Smooth muscle cell (in vitro differentiated cells): ENCODE data around the gene IL16. TPM values are rescaled to one million over a fixed set of nuclear protein-coding genes. Genes with fewer than 3 reads are reported as not detected.

Experiments used
- DNase-seq: peaks from one replicate; lab custom pipeline; 2025; ENCODE audit not compliant: unreplicated experiment; lab: John Stamatoyannopoulos, UW
- H2AFZ ChIP-seq: fragments of 200-600 bp; sonication (generic); 2 replicates; pipeline ENCODE4 v1.6.0; 2016; ENCODE audit warnings: antibody characterized with exemption, low read depth, mild to moderate bottlenecking
- H3F3A ChIP-seq: fragments of 200-600 bp; sonication (generic); 2 replicates; pipeline ENCODE4 v1.6.0; 2017; ENCODE audit warnings: antibody characterized with exemption, low read depth
- H3K27ac ChIP-seq: fragments of 200-600 bp; sonication (generic); 2 replicates; pipeline ENCODE4 v1.5.1; 2016; ENCODE audit warnings: low read depth, mild to moderate bottlenecking
- H3K27me3 ChIP-seq: fragments of 200-600 bp; sonication (generic); 2 replicates; pipeline ENCODE4 v1.6.1; 2016; ENCODE audit warnings: low read depth, mild to moderate bottlenecking
- H3K36me3 ChIP-seq: fragments of 200-600 bp; sonication (generic); 2 replicates; pipeline ENCODE4 v1.5.1; 2016; ENCODE audit warnings: low read depth
- H3K4me1 ChIP-seq: fragments of 200-600 bp; sonication (generic); 2 replicates; pipeline ENCODE4 v1.5.1; 2016; ENCODE audit warnings: low read depth
- H3K4me2 ChIP-seq: fragments of 200-600 bp; sonication (generic); 2 replicates; pipeline ENCODE4 v1.6.0; 2016; ENCODE audit warnings: mild to moderate bottlenecking
- H3K4me3 ChIP-seq: fragments of 200-600 bp; sonication (generic); 2 replicates; pipeline ENCODE4 v1.5.1; 2016; ENCODE audit warnings: mild to moderate bottlenecking
- H3K79me2 ChIP-seq: fragments of 200-600 bp; sonication (generic); 2 replicates; pipeline ENCODE4 v1.6.0; 2016; ENCODE audit warnings: low read depth, mild to moderate bottlenecking
- H3K9ac ChIP-seq: fragments of 200-600 bp; sonication (generic); 2 replicates; pipeline ENCODE4 v1.6.0; 2016; ENCODE audit warnings: low read depth
- H3K9me3 ChIP-seq: fragments of 200-600 bp; sonication (generic); replicated peaks from 2 replicates; pipeline ENCODE4 v1.5.1; 2016; ENCODE audit warnings: low read depth
- H4K20me1 ChIP-seq: fragments of 200-600 bp; sonication (generic); 2 replicates; pipeline ENCODE4 v1.6.0; 2016; ENCODE audit warnings: low read depth
- CTCF ChIP-seq: fragments of 200-600 bp; sonication (generic); IDR thresholded peaks from 2 replicates; pipeline ENCODE4 v1.5.1; 2017; ENCODE audit warnings: borderline replicate concordance, mild to moderate bottlenecking, antibody characterized with exemption; ENCODE audit not compliant: insufficient read depth, poor library complexity, severe bottlenecking
- WGBS: methylation state at CpG from one replicate; pipeline ENCODE4 v1.1.7; 2016; ENCODE audit warnings: low lambda C conversion rate; 5-methylcytosine and 5-hydroxymethylcytosine counted together
- polyA plus RNA-seq: library from polyadenylated mRNA; unstranded; fragments of >200 nt; fragmentation: Nextera tagmentation; extraction: Ambion mirVana; gene quantifications from 2 replicates; pipeline ENCODE4 v1.2.1, GENCODE V29; 2016
- total RNA-seq: library from RNA; depleted of rRNA; stranded (reverse); fragments of >200 nt; gene quantifications from 2 replicates; pipeline ENCODE4 v1.2.3, GENCODE V29; 2014

IL16 gene
- total and polyA plus RNA-seq, 2 experiments from 2014 or later, result 1.3 to 1.4 TPM

- 93% methylated on average over 3 of the region's 3 CpGs for WGBS
- no peak overlapping the region for H3K4me2 ChIP-seq
- no peaks in the 10 kb centered on the region for H4K20me1 ChIP-seq
- no peak overlapping the region for H2AFZ ChIP-seq
- H3K27me3 ChIP-seq, result peaks cover 7% of the 10 kb centered on the region
- DNase-seq, result no peak
- H3K9me3 ChIP-seq, result no peaks in the 10 kb centered on the region
- no peak for TF ChIP-seq CTCF
- no peaks in the 10 kb centered on the region for H3F3A ChIP-seq
- no peaks in the 10 kb centered on the region for H3K79me2 ChIP-seq
- no peak overlapping the region for H3K27ac ChIP-seq
- no peaks in the 10 kb centered on the region for H3K36me3 ChIP-seq
- H3K4me1 ChIP-seq, result no peaks in the 10 kb centered on the region
- no peak overlapping the region for H3K4me3 ChIP-seq
- H3K9ac ChIP-seq, result no peak overlapping the region
Measured at GRCh38 chr15:81349271-81349670, 152.6 kb downstream of the IL16 start.

- H3K36me3 ChIP-seq, result no peaks in the 10 kb centered on the region
- no peak for DNase-seq
- 89% methylated on average over 5 of the region's 5 CpGs for WGBS
Measured at GRCh38 chr15:81351651-81352050, 155.0 kb downstream of the IL16 start.

GRCh38 chr15:81356252-81356651 is 159.6 kb downstream of the IL16 start:
- TF ChIP-seq CTCF, result no peak
- Histone ChIP-seq H3K4me1 (no peaks in the 10 kb centered on the region), H3K9me3 (no peaks in the 10 kb centered on the region), H3K9ac (no peak overlapping the region), H3K27me3 (peaks cover 5% of the 10 kb centered on the region), H3F3A (no peaks in the 10 kb centered on the region), H3K79me2 (no peaks in the 10 kb centered on the region), H3K4me2 (no peak overlapping the region), H3K27ac (no peak overlapping the region), H3K36me3 (no peaks in the 10 kb centered on the region), H3K4me3 (no peak overlapping the region), H2AFZ (no peak overlapping the region), H4K20me1 (no peaks in the 10 kb centered on the region)
- no peak for DNase-seq
- WGBS, result 89% methylated on average over 5 of the region's 5 CpGs

More at GRCh38 chr15:81351651-81352050, 155.0 kb downstream of the IL16 start:
- Histone ChIP-seq H4K20me1 (no peaks in the 10 kb centered on the region), H3K9ac (no peak overlapping the region), H2AFZ (no peak overlapping the region), H3K4me3 (no peak overlapping the region), H3K79me2 (no peaks in the 10 kb centered on the region), H3F3A (no peaks in the 10 kb centered on the region), H3K27ac (no peak overlapping the region), H3K4me1 (no peaks in the 10 kb centered on the region), H3K4me2 (no peak overlapping the region), H3K27me3 (peaks cover 3% of the 10 kb centered on the region), H3K9me3 (no peaks in the 10 kb centered on the region)
- TF ChIP-seq CTCF, result no peak

GRCh38 chr15:81357180-81357686 is 160.6 kb downstream of the IL16 start:
- Histone ChIP-seq H3K4me3 (no peak overlapping the region), H3K4me1 (no peaks in the 10 kb centered on the region), H2AFZ (no peak overlapping the region), H3K27ac (no peak overlapping the region), H3K4me2 (no peak overlapping the region), H3K27me3 (peaks cover 5% of the 10 kb centered on the region), H3F3A (no peaks in the 10 kb centered on the region), H3K9me3 (no peaks in the 10 kb centered on the region), H3K36me3 (no peaks in the 10 kb centered on the region), H3K9ac (no peak overlapping the region), H4K20me1 (no peaks in the 10 kb centered on the region), H3K79me2 (no peaks in the 10 kb centered on the region)
- TF ChIP-seq CTCF, result no peak
- DNase-seq, result no peak
- WGBS, result 72% methylated on average over 6 of the region's 6 CpGs
